A673 (cell line): ENCODE data around the gene ADGRB2.

Experiments used
- EZH2 ChIP-seq: fragments of 200-600 bp; sonication (generic); IDR thresholded peaks from 2 replicates; pipeline ENCODE4 v1.6.1; 2017; ENCODE audit warnings: borderline replicate concordance, low read depth, mild to moderate bottlenecking, mixed read lengths, antibody characterized with exemption, low read length; ENCODE audit not compliant: poor library complexity, severe bottlenecking
- TF ChIP-seq, protein P1 (sequence below): fragments of 300-800, 200-600 bp; sonication (generic); conservative IDR thresholded peaks from 2 replicates; pipeline ENCODE4 v1.5.1; 2017; ENCODE audit warnings: low read depth, mild to moderate bottlenecking, antibody characterized with exemption, low read length, moderate library complexity, mixed read lengths

DNA sequence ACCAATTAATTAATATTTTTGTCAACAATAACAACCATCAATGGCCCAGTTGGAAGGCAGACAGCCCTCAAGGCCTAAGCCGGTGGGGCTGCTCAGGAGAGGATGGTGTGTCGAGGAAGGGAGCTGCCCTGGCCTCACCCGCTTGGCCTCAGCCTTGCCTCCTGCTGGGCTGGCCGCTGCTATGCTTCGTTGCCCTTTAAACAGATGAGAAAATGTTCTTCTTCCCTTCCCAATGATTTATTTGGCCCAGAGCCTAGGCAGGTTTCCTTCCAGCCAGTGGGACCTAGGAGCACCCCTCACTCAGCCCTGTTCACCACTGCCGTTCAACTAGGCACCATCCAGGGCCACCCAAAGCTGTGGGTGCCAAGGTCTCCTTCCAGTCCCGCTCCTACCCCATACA, 3.1 kb upstream of the ADGRB2 start:
- TF ChIP-seq, protein P1, sequence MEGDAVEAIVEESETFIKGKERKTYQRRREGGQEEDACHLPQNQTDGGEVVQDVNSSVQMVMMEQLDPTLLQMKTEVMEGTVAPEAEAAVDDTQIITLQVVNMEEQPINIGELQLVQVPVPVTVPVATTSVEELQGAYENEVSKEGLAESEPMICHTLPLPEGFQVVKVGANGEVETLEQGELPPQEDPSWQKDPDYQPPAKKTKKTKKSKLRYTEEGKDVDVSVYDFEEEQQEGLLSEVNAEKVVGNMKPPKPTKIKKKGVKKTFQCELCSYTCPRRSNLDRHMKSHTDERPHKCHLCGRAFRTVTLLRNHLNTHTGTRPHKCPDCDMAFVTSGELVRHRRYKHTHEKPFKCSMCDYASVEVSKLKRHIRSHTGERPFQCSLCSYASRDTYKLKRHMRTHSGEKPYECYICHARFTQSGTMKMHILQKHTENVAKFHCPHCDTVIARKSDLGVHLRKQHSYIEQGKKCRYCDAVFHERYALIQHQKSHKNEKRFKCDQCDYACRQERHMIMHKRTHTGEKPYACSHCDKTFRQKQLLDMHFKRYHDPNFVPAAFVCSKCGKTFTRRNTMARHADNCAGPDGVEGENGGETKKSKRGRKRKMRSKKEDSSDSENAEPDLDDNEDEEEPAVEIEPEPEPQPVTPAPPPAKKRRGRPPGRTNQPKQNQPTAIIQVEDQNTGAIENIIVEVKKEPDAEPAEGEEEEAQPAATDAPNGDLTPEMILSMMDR, result no peak
- no peak for TF ChIP-seq EZH2
